Mesendoderm (in vitro differentiated cells): ENCODE results near the gene COMP.

Experiments used
- DNase-seq: peaks from one replicate; pipeline ENCODE4 v3.0.0; 2013
- H2AK5ac ChIP-seq: 2 replicates; pipeline ENCODE4 v1.6.1; 2013; ENCODE audit warnings: low read length, inconsistent platforms
- H2BK120ac ChIP-seq: 2 replicates; pipeline ENCODE4 v1.6.1; 2013; ENCODE audit warnings: low read depth, mild to moderate bottlenecking, low read length, moderate library complexity, mixed read lengths
- H2BK15ac ChIP-seq: replicated peaks from 2 replicates; pipeline ENCODE4 v1.6.1; 2013; ENCODE audit warnings: low read depth, mild to moderate bottlenecking, moderate library complexity
- H2BK5ac ChIP-seq: 2 replicates; pipeline ENCODE4 v1.6.1; 2013; ENCODE audit warnings: low read length, inconsistent platforms
- H3K18ac ChIP-seq: 2 replicates; pipeline ENCODE4 v1.6.1; 2013; ENCODE audit warnings: mild to moderate bottlenecking, low read length, mixed read lengths
- H3K23ac ChIP-seq: one replicate; pipeline ENCODE4 v1.6.1; 2013; ENCODE audit warnings: low read length
- H3K27ac ChIP-seq: 2 replicates; pipeline ENCODE4 v1.5.1; 2013; ENCODE audit warnings: low read depth, mild to moderate bottlenecking, inconsistent platforms, low read length, moderate library complexity
- H3K27me3 ChIP-seq: 2 replicates; pipeline ENCODE4 v1.6.1; 2013; ENCODE audit warnings: low read length, control low read depth, mild to moderate bottlenecking, inconsistent platforms; ENCODE audit not compliant: insufficient read depth, poor library complexity
- H3K36me3 ChIP-seq: 2 replicates; pipeline ENCODE4 v1.6.1; 2013; ENCODE audit warnings: low read length, inconsistent platforms; ENCODE audit not compliant: control insufficient read depth, insufficient read depth
- H3K4ac ChIP-seq: one replicate; pipeline ENCODE4 v1.6.1; 2013; ENCODE audit warnings: low read depth, mild to moderate bottlenecking, low read length, moderate library complexity
- H3K4me1 ChIP-seq: 2 replicates; pipeline ENCODE4 v1.6.1; 2013; ENCODE audit warnings: low read depth, low read length, inconsistent platforms; ENCODE audit not compliant: control insufficient read depth
- H3K4me2 ChIP-seq: 2 replicates; pipeline ENCODE4 v1.6.1; 2013; ENCODE audit warnings: low read length
- H3K4me3 ChIP-seq: 2 replicates; pipeline ENCODE4 v1.5.1; 2013; ENCODE audit warnings: mild to moderate bottlenecking, low read length
- H3K56ac ChIP-seq: one replicate; pipeline ENCODE4 v1.6.1; 2013; ENCODE audit warnings: low read length
- H3K79me1 ChIP-seq: 2 replicates; pipeline ENCODE4 v1.6.1; 2013; ENCODE audit warnings: low read length, inconsistent platforms
- H3K79me2 ChIP-seq: 2 replicates; pipeline ENCODE4 v1.6.1; 2013; ENCODE audit warnings: mild to moderate bottlenecking, low read length; ENCODE audit not compliant: control insufficient read depth, insufficient read depth
- H3K9ac ChIP-seq: 2 replicates; pipeline ENCODE4 v1.6.1; 2013; ENCODE audit warnings: low read length, inconsistent platforms
- H4K5ac ChIP-seq: one replicate; pipeline ENCODE4 v1.6.1; 2013; ENCODE audit warnings: low read length
- H4K8ac ChIP-seq: one replicate; pipeline ENCODE4 v1.6.1; 2013; ENCODE audit warnings: low read depth, mild to moderate bottlenecking, control low read depth, low read length, moderate library complexity
- WGBS: extraction: QIAGEN DNeasy Blood & Tissue Kit; methylation state at CpG from one replicate; pipeline ENCODE4 v1.1.7; 2013; ENCODE audit warnings: low lambda C conversion rate, missing lambda C conversion rate; ENCODE audit not compliant: insufficient coverage; ENCODE audit errors: extremely low coverage; 5-methylcytosine and 5-hydroxymethylcytosine counted together

COMP gene

DNA sequence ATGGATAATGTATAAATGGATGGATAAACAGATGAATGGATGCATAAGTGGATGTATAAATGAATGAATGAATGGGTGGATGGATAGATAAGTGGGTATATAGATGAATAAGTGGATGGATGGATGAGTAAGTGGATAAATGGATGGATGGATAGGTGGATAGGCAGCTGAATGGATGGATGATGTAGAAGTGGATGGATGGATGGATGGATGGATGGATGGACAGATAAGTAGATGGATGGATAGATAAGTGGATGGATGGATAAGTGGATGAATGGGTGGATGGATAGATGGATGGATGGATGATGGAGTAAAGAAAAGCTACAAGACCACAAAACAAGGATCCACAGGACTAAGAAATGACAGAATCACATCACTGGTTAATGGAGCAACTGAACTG, 9.0 kb upstream of the COMP start:
- no peak overlapping the region for H3K4ac ChIP-seq
- H3K27ac ChIP-seq = no peak overlapping the region
- no peak for DNase-seq
- H3K4me2 ChIP-seq = no peak overlapping the region
- no peak overlapping the region for H4K5ac ChIP-seq
- no peak overlapping the region for H2BK120ac ChIP-seq
- H4K8ac ChIP-seq = no peak overlapping the region
- H3K23ac ChIP-seq = no peak overlapping the region
- no peaks in the 10 kb centered on the region for H3K79me2 ChIP-seq
- no peaks in the 10 kb centered on the region for H3K36me3 ChIP-seq
- no peak overlapping the region for H2BK5ac ChIP-seq
- H3K56ac ChIP-seq = no peak overlapping the region
- no peak overlapping the region for H3K4me3 ChIP-seq
- H3K27me3 ChIP-seq = peaks cover 2% of the 10 kb centered on the region
- no peaks in the 10 kb centered on the region for H3K4me1 ChIP-seq
- H2AK5ac ChIP-seq = no peak overlapping the region
- no peak overlapping the region for H3K9ac ChIP-seq
- H3K18ac ChIP-seq = no peak overlapping the region
- H3K79me1 ChIP-seq = no peaks in the 10 kb centered on the region
- H2BK15ac ChIP-seq = no peak overlapping the region

DNA sequence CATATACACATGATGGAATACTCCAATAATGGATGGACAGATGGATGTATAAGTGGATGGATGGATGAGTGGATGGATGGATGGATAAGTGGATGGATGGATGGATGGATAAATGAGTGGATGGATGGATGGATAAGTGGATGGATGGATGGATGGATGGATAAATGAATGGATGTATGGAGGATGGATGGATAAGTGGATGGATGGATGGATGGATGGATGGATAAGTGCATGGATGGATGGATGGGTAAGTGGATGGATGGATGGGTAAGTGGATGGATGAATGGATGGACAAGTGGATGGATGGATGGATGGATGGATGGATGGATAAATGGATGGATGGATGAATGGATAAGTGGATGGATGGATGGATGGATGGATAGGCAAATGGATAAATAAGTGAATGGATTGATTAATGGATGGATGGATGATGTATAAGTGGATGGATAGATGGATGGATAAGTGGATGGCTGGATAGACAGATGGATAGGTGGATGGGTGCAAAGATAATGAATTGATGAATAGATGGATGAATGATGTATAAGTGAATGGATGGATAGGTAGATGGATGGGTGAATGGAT, 8.4 kb upstream of the COMP start:
- no peak overlapping the region for H3K9ac ChIP-seq
- peaks cover 2% of the 10 kb centered on the region for H3K27me3 ChIP-seq
- no peak overlapping the region for H4K5ac ChIP-seq
- no peaks in the 10 kb centered on the region for H3K79me2 ChIP-seq
- no peak overlapping the region for H3K27ac ChIP-seq
- H3K56ac ChIP-seq = no peak overlapping the region
- H3K4me1 ChIP-seq = no peaks in the 10 kb centered on the region
- H3K36me3 ChIP-seq = no peaks in the 10 kb centered on the region
- no peak overlapping the region for H2BK5ac ChIP-seq
- no peak overlapping the region for H2AK5ac ChIP-seq
- no peak overlapping the region for H3K4ac ChIP-seq
- no peak overlapping the region for H3K23ac ChIP-seq
- H3K4me3 ChIP-seq = no peak overlapping the region
- H3K79me1 ChIP-seq = no peaks in the 10 kb centered on the region
- no peak overlapping the region for H3K18ac ChIP-seq
- no peak overlapping the region for H2BK120ac ChIP-seq
- DNase-seq = no peak
- H4K8ac ChIP-seq = no peak overlapping the region
- no peak overlapping the region for H3K4me2 ChIP-seq
- no peak overlapping the region for H2BK15ac ChIP-seq

GRCh38 chr19:18798384-18799352, 7.6 kb upstream of the COMP start:
- Histone ChIP-seq H3K18ac (no peak overlapping the region), H3K9ac (no peak overlapping the region), H3K4me1 (no peaks in the 10 kb centered on the region), H2AK5ac (no peak overlapping the region), H2BK5ac (no peak overlapping the region), H3K27ac (no peak overlapping the region), H4K8ac (no peak overlapping the region), H2BK120ac (no peak overlapping the region), H3K4ac (no peak overlapping the region), H3K23ac (no peak overlapping the region), H3K4me3 (no peak overlapping the region), H3K79me2 (no peaks in the 10 kb centered on the region), H3K36me3 (no peaks in the 10 kb centered on the region), H2BK15ac (no peak overlapping the region), H4K5ac (no peak overlapping the region), H3K56ac (no peak overlapping the region), H3K79me1 (no peaks in the 10 kb centered on the region), H3K4me2 (no peak overlapping the region), H3K27me3 (peaks cover 2% of the 10 kb centered on the region)
- DNase-seq = peak; percentile 53
- no CpG with 5 or more reads among the region's 22 CpGs for WGBS

- no peak overlapping the region for H2BK15ac ChIP-seq
- no peaks in the 10 kb centered on the region for H3K79me1 ChIP-seq
- no peaks in the 10 kb centered on the region for H3K79me2 ChIP-seq
- no peak overlapping the region for H3K23ac ChIP-seq
- H3K4me2 ChIP-seq = no peak overlapping the region
- DNase-seq = no peak
- no peak overlapping the region for H3K27ac ChIP-seq
- H3K4me3 ChIP-seq = no peak overlapping the region
- H3K4ac ChIP-seq = no peak overlapping the region
- H3K4me1 ChIP-seq = no peaks in the 10 kb centered on the region
- no peak overlapping the region for H2BK5ac ChIP-seq
- no peak overlapping the region for H2BK120ac ChIP-seq
- H3K36me3 ChIP-seq = no peaks in the 10 kb centered on the region
- H2AK5ac ChIP-seq = no peak overlapping the region
- no peak overlapping the region for H4K8ac ChIP-seq
- WGBS = no CpG with 5 or more reads among the region's 2 CpGs
- no peak overlapping the region for H3K56ac ChIP-seq
- peaks cover 20% of the 10 kb centered on the region for H3K27me3 ChIP-seq
- no peak overlapping the region for H3K18ac ChIP-seq
- H3K9ac ChIP-seq = no peak overlapping the region
- H4K5ac ChIP-seq = no peak overlapping the region
These were observed 5.1 kb upstream of the COMP start for GRCh38 chr19:18796239-18796638.

- H3K79me1 ChIP-seq = no peaks in the 10 kb centered on the region
- no peak overlapping the region for H3K18ac ChIP-seq
- H3K9ac ChIP-seq = no peak overlapping the region
- H4K8ac ChIP-seq = no peak overlapping the region
- H3K4me1 ChIP-seq = no peaks in the 10 kb centered on the region
- H3K4me2 ChIP-seq = no peak overlapping the region
- no peaks in the 10 kb centered on the region for H3K79me2 ChIP-seq
- no peak overlapping the region for H2BK120ac ChIP-seq
- no peak overlapping the region for H3K23ac ChIP-seq
- H3K27me3 ChIP-seq = peaks cover 27% of the 10 kb centered on the region
- no peak overlapping the region for H2BK15ac ChIP-seq
- no peaks in the 10 kb centered on the region for H3K36me3 ChIP-seq
- H2BK5ac ChIP-seq = no peak overlapping the region
- H3K27ac ChIP-seq = no peak overlapping the region
- no peak overlapping the region for H4K5ac ChIP-seq
- H2AK5ac ChIP-seq = no peak overlapping the region
- no peak overlapping the region for H3K4ac ChIP-seq
- no peak overlapping the region for H3K4me3 ChIP-seq
- WGBS = no CpG with 5 or more reads among the region's 21 CpGs
- H3K56ac ChIP-seq = no peak overlapping the region
- DNase-seq = peak; percentile 35
These were observed 4.4 kb upstream of the COMP start for GRCh38 chr19:18795540-18795939.
